RWPE1 (cell line): ENCODE results near the gene RARB.
A peak's percentile ranks its signal among the peaks of the same experiment; 100 is the strongest.

ENCODE experiments used
- CTCF ChIA-PET: fragments of 350-600 bp; sonication (Branson Sonifier 250); formaldehyde crosslinking; extraction: SDS; loops from one replicate; lab custom pipeline; 2021; lab: Yijun Ruan, JAX
- POLR2A ChIA-PET: fragments of 400-600 bp; formaldehyde crosslinking; extraction: SDS; loops from one replicate; lab custom pipeline; 2020; ENCODE audit warnings: antibody characterized with exemption; ENCODE audit not compliant: low non-redundant PET; lab: Yijun Ruan, JAX
- DNase-seq: peaks from one replicate; pipeline ENCODE4 v3.0.0; 2012; ENCODE audit warnings: low spot score
- H3K27ac ChIP-seq: fragments of 450-650 bp; 2 replicates; pipeline ENCODE4 v1.5.1; 2017
- TF ChIP-seq, protein P1 (sequence below): fragments of 450-650 bp; conservative IDR thresholded peaks from 2 replicates; pipeline ENCODE4 v1.5.1; 2017; ENCODE audit warnings: low read depth, mild to moderate bottlenecking

Gene RARB

DNA sequence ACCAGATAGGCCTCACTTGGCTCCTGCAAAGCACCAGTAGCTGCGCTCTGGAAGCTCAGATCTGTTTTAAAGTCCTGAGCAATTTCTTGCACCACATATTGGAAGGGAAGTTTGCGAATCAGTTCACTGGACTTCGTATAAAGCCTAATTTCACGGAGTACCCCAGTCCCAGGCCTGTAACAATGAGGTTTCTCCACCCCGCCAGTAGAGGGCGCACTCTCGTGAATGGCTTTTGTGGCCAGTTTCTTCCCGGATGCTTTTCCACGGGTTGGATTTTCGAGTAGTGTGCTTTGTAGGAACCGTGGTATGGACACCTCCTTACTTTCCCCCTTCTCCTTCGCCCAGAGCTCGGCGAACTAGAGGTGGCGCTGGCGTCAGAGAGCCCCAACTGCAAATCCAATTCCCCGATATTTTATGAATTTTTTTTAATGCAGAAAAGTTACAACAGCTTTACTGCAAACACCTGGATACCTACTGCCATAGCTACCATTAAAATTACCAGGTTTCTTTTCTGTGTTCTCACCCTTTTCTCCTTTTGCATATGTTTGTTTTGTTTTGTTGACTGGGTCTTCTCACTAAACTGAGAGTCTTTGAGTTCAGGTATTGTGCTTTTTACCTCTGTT, 13.3 kb downstream of the RARB start:
- H3K27ac ChIP-seq, result no peak overlapping the region
- ChIA-PET CTCF (interaction anchor here (0.5 to 0.9 kb wide), 2 partner anchors 23 to 87 kb away, joined by 4 to 5 read pairs; no protein-coding TSS in a partner anchor), POLR2A (no interaction called here)
- TF ChIP-seq, protein P1, sequence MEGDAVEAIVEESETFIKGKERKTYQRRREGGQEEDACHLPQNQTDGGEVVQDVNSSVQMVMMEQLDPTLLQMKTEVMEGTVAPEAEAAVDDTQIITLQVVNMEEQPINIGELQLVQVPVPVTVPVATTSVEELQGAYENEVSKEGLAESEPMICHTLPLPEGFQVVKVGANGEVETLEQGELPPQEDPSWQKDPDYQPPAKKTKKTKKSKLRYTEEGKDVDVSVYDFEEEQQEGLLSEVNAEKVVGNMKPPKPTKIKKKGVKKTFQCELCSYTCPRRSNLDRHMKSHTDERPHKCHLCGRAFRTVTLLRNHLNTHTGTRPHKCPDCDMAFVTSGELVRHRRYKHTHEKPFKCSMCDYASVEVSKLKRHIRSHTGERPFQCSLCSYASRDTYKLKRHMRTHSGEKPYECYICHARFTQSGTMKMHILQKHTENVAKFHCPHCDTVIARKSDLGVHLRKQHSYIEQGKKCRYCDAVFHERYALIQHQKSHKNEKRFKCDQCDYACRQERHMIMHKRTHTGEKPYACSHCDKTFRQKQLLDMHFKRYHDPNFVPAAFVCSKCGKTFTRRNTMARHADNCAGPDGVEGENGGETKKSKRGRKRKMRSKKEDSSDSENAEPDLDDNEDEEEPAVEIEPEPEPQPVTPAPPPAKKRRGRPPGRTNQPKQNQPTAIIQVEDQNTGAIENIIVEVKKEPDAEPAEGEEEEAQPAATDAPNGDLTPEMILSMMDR, result peak; percentile 53
- DNase-seq, result no peak

DNA sequence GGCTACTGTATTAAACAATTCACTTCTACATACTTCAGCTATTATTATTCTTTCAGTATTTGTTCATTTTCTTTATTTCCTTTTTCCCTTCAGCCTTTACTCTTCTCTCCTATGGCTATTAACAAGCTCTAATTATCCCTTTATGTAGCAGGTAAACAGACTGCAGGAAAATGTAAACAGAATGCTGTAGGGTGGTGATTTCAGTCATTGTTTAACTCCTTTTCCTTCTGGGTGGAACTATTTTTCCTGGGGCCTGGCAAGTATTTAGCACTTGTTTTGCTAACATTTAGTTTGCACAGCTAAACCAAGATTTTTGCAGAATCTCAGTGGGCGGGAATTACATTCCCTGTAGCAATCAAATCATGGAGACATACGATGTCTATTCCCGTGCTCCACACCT, 14.4 kb downstream of the RARB start:
- ChIA-PET POLR2A (no interaction called here), CTCF (interaction anchor here (0.7 kb wide), 1 partner anchor 27 kb away, joined by 3 read pairs; no protein-coding TSS in a partner anchor)
- TF ChIP-seq, protein P1, result no peak
- no peak overlapping the region for H3K27ac ChIP-seq
- no peak for DNase-seq

DNA sequence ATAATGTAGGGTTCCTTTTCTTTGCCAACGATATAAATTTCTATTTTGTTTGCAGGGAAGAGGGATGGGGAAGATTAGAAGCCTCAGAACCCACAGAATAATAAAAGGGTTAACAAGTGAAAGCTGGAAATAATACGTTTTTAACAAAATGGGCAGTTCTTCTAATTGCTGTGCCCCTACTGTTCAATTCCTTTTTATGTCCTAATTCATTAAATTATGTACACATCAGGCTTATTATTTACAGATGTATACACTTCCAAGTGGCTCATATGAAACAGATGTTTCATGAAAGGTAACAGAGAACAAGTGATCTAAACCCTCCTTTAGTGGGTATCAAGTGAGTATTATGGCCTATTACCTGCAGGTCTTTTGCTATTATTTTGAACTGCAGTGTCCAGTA, 16.2 kb downstream of the RARB start:
- no peak overlapping the region for H3K27ac ChIP-seq
- POLR2A ChIA-PET, result no interaction called here
- DNase-seq, result no peak
- TF ChIP-seq, protein P1, result no peak
- CTCF ChIA-PET, result interaction anchor here (0.6 kb wide), 1 partner anchor 1906 kb away, joined by 3 read pairs; no protein-coding TSS in a partner anchor

DNA sequence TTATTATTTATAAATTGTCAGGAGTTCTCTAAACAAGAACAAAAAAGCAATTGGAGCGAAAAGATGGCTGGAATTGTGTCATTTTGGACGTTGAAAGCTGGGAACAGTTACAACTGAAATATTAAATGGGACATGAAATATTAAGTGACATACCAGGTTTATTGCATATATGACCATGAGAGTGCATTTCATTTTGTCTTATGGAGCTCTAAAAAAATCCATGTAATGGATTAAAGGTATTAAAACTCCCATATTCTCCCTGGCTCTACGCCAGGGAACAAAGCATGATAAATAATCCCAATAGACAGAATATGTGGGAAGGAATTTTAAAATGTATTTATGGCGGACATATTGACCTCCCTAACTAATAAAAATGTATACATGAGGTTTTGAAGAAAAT, 17.7 kb downstream of the RARB start:
- no peak for DNase-seq
- TF ChIP-seq, protein P1, result no peak
- CTCF ChIA-PET, result no interaction called here
- no peak overlapping the region for H3K27ac ChIP-seq
- POLR2A ChIA-PET, result no interaction called here

DNA sequence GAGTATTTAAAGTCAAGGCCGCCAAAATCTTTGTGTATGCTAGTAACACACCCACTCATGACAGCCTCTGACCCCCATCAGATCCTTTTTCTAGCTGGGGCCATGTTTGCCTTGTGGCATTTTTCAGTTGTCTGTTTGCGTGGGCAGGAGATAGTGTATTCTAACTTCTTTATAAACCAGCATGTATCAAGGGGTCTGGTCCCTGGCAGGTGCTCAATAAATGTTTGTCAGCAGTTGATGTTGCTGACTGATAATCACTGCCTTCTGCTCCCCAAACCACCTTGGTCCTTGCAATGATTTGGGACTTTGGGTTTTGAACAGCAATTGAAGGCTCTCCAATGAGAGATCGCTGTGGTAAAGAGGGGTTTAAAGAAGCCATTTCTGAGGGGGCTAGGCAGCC, 19.2 kb downstream of the RARB start:
- TF ChIP-seq, protein P1, result no peak
- CTCF ChIA-PET, result interaction anchor here (0.6 to 0.7 kb wide), 2 partner anchors 10 to 520 kb away, joined by 3 to 5 read pairs; no protein-coding TSS in a partner anchor
- POLR2A ChIA-PET, result no interaction called here
- DNase-seq, result no peak
- no peak overlapping the region for H3K27ac ChIP-seq

DNA sequence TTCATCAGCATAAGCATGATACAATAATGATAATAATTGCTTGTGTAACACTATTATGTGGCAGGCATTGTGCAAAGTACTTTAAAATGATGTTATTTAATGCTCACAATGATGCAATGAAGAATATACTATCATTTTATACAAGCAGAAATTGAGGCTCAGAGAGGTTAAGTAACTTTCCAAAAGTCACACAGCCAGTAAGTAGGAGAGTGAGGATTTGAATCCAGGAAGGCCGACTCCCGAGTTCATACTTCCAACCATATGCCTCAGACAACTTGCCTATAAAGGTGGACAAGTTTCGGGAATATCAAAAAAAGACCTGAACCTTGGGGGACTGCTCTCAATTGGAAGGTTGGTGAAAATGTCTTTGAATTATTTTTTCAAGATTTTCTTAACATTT, 19.9 kb downstream of the RARB start:
- H3K27ac ChIP-seq, result no peak overlapping the region
- POLR2A ChIA-PET, result no interaction called here
- no peak for DNase-seq
- CTCF ChIA-PET, result no interaction called here
- TF ChIP-seq, protein P1, result no peak
